Neural crest cell (in vitro differentiated cells): ENCODE measurements around the gene NCAPG2. TPM values are rescaled to one million over a fixed set of nuclear protein-coding genes. Genes with fewer than 3 reads are reported as not detected.

Experiments
- DNase-seq: peaks from one replicate; pipeline ENCODE4 v3.0.0; 2021; ENCODE audit warnings: low read depth, mixed read lengths, low spot score
- H3K27ac Mint-ChIP-seq: one replicate; pipeline ENCODE4 v1.8.0; 2021; ENCODE audit warnings: mild to moderate bottlenecking, mixed read lengths; ENCODE audit not compliant: unreplicated experiment
- H3K27me3 Mint-ChIP-seq: 2 replicates; pipeline ENCODE4 v1.8.0; 2021; ENCODE audit warnings: low read depth, mild to moderate bottlenecking, mixed read lengths
- H3K36me3 Mint-ChIP-seq: 2 replicates; pipeline ENCODE4 v1.8.0; 2021; ENCODE audit warnings: low read depth, mild to moderate bottlenecking, mixed read lengths
- H3K4me1 Mint-ChIP-seq: 2 replicates; pipeline ENCODE4 v1.8.0; 2021; ENCODE audit warnings: mixed read lengths
- H3K4me3 Mint-ChIP-seq: one replicate; pipeline ENCODE4 v1.8.0; 2021; ENCODE audit warnings: mild to moderate bottlenecking, mixed read lengths
- H3K9me3 Mint-ChIP-seq: 2 replicates; pipeline ENCODE4 v1.8.0; 2021; ENCODE audit warnings: mixed read lengths
- CTCF ChIP-seq: fragments of 200-600 bp; sonication (generic); conservative IDR thresholded peaks from 2 replicates; pipeline ENCODE4 v1.5.0; 2021; ENCODE audit warnings: antibody characterized with exemption, mild to moderate bottlenecking
- total RNA-seq: library from RNA; stranded (reverse); gene quantifications from 2 replicates; pipeline ENCODE4 v1.2.1, GENCODE V29; 2021

The NCAPG2 gene
- total RNA-seq, 1 donor from 2014 or later = 84.9 TPM

DNA sequence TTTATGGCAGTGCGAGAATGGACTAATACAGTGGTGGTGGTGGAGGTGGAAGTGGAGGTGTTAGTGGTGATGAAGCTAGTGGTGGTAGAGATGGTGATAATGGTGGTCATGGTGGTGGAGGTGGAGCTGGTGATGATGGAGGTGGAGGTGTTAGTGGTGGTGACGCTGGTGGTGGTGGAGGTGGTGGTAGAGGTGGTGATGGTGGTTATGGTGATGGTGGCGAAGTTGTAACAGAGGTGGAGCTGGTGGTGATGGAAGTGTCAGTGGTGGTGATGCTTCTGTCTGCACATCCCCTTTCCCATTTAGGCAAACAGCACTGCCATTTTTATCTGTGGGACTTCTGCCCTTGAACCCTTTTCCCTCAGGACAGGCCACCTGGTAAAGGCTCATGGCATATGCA lies 109.5 kb downstream of the NCAPG2 start:
- Mint-ChIP-seq H3K9me3 (peaks cover 7% of the 10 kb centered on the region), H3K27me3 (peaks cover 21% of the 10 kb centered on the region), H3K27ac (no peak overlapping the region), H3K4me3 (no peak overlapping the region), H3K4me1 (no peaks in the 10 kb centered on the region), H3K36me3 (peaks cover 8% of the 10 kb centered on the region)
- no peak for TF ChIP-seq CTCF
- DNase-seq = no peak

- H3K36me3 Mint-ChIP-seq = peaks cover 8% of the 10 kb centered on the region
- DNase-seq = no peak
- TF ChIP-seq CTCF = no peak
- H3K27ac Mint-ChIP-seq = no peak overlapping the region
- no peaks in the 10 kb centered on the region for H3K4me1 Mint-ChIP-seq
- H3K9me3 Mint-ChIP-seq = peaks cover 7% of the 10 kb centered on the region
- H3K27me3 Mint-ChIP-seq = peaks cover 37% of the 10 kb centered on the region
- no peak overlapping the region for H3K4me3 Mint-ChIP-seq
These were observed 112.1 kb downstream of the NCAPG2 start for GRCh38 chr7:158592541-158592940.

DNA sequence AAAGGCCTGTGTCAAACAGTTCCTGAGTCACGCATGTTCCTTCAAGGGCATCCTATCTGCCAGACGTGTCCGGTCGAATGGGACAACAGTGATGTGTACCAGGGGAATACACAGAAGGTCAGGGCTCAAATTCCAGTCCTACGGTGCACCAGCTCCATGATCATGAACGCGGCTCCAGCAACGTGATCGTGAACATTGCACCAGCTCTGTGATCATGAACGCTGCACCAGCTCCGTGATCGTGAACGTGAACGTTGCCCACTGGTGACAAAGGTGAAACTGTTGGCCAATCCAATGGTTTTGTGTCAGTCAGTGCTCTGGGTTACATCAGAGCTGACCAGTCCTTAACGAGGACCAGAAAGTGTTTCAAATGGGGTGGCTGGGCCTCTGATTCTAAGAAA lies 112.7 kb downstream of the NCAPG2 start:
- DNase-seq = no peak

GRCh38 chr7:158590181-158590530 lies 114.4 kb downstream of the NCAPG2 start:
- TF ChIP-seq CTCF = no peak
- no peaks in the 10 kb centered on the region for H3K4me1 Mint-ChIP-seq
- no peak for DNase-seq
- no peaks in the 10 kb centered on the region for H3K9me3 Mint-ChIP-seq
- H3K27ac Mint-ChIP-seq = no peak overlapping the region
- H3K4me3 Mint-ChIP-seq = no peak overlapping the region
- peaks cover 51% of the 10 kb centered on the region for H3K27me3 Mint-ChIP-seq
- no peaks in the 10 kb centered on the region for H3K36me3 Mint-ChIP-seq

More for the DNA sequence above, 112.7 kb downstream of the NCAPG2 start:
- Mint-ChIP-seq H3K27ac (no peak overlapping the region), H3K27me3 (peaks cover 37% of the 10 kb centered on the region), H3K4me1 (no peaks in the 10 kb centered on the region), H3K9me3 (peaks cover 7% of the 10 kb centered on the region), H3K36me3 (peaks cover 8% of the 10 kb centered on the region), H3K4me3 (no peak overlapping the region)
- no peak for TF ChIP-seq CTCF

GRCh38 chr7:158589653-158590052 lies 115.0 kb downstream of the NCAPG2 start:
- no peak overlapping the region for H3K27ac Mint-ChIP-seq
- H3K36me3 Mint-ChIP-seq = no peaks in the 10 kb centered on the region
- DNase-seq = no peak
- no peaks in the 10 kb centered on the region for H3K4me1 Mint-ChIP-seq
- no peaks in the 10 kb centered on the region for H3K9me3 Mint-ChIP-seq
- peaks cover 56% of the 10 kb centered on the region for H3K27me3 Mint-ChIP-seq
- H3K4me3 Mint-ChIP-seq = peak overlapping the region; percentile 83
- no peak for TF ChIP-seq CTCF
